NCI-H2107 (cell line): ENCODE measurements around the gene NDUFAF4.
A peak's percentile ranks its signal among the peaks of the same experiment; 100 is the strongest.

Source experiments
- DNase-seq: peaks from one replicate; lab custom pipeline; 2025; lab: John Stamatoyannopoulos, UW

Gene NDUFAF4

GRCh38 chr6:96899019-96899418, 1.3 kb upstream of the NDUFAF4 start:
- peak; percentile 6 for DNase-seq

- DNase-seq = no peak
These were observed 655 bp upstream of the NDUFAF4 start for GRCh38 chr6:96898241-96898851.

GRCh38 chr6:96889146-96889545, 8.5 kb downstream of the NDUFAF4 start:
- no peak for DNase-seq

GRCh38 chr6:96888745-96889144, 8.9 kb downstream of the NDUFAF4 start:
- DNase-seq = no peak

DNA sequence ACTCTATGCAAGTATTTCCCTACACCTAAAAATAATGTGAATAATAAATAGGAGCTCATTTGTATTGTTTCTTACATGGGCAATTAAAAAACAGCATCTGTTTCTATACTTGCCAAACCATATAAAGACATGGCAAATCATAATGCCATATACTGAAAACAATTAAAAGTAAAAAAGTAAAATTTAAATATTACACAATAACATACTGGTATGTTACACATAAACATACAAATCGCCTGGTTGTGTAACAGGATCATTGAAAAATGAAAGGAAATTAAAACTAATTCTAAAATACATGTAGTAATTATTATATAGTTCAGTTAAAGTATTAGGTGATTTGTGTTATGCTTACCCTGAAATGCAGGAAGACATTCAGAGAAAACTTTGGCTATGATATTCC, 11.2 kb downstream of the NDUFAF4 start:
- DNase-seq = no peak

DNA sequence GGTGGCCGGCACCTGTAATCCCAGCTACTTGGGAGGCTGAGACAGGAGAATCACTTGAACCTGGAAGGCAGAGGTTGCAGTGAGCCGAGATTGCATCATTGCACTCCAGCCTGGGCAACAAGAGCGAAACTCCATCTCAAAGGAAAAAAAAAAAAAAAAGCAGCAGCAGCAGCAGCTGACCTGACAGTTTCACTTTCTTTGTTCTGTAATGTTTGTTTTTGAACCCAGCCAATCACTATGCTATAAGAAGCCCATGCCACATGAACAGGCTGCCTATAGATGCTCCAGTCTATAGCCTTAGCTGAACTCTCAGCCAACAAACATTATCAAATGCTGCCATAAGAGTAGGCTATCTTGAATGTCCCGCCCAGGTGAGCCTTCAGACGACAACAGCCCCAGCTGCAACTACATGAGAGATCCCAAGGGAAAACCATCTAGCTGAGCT, 12.5 kb downstream of the NDUFAF4 start:
- peak; percentile 78 for DNase-seq

- DNase-seq = no peak
These were observed 19.5 kb downstream of the NDUFAF4 start for GRCh38 chr6:96878143-96878542.

GRCh38 chr6:96876886-96877545, 20.7 kb downstream of the NDUFAF4 start:
- DNase-seq = no peak

DNA sequence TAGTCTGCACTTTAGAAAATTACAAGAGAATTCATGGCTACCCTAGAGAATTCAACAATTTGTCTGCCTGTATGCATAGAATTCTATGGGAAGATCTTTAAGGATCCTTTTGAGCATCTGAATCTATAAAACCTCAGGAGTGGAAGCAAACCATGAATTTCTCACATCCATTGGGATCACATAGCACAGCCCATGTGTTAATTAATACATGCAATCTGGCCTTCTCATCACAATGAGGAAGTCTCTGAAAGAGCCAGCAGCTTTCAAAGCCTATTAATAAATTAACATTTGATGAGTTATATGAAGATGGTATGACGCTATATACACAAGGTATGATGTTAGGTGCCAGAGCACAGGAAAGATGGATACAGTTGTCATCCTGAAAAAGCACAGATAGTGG, 24.7 kb downstream of the NDUFAF4 start:
- DNase-seq = no peak

- no peak for DNase-seq
These were observed 32.7 kb downstream of the NDUFAF4 start for GRCh38 chr6:96865055-96865405.

DNA sequence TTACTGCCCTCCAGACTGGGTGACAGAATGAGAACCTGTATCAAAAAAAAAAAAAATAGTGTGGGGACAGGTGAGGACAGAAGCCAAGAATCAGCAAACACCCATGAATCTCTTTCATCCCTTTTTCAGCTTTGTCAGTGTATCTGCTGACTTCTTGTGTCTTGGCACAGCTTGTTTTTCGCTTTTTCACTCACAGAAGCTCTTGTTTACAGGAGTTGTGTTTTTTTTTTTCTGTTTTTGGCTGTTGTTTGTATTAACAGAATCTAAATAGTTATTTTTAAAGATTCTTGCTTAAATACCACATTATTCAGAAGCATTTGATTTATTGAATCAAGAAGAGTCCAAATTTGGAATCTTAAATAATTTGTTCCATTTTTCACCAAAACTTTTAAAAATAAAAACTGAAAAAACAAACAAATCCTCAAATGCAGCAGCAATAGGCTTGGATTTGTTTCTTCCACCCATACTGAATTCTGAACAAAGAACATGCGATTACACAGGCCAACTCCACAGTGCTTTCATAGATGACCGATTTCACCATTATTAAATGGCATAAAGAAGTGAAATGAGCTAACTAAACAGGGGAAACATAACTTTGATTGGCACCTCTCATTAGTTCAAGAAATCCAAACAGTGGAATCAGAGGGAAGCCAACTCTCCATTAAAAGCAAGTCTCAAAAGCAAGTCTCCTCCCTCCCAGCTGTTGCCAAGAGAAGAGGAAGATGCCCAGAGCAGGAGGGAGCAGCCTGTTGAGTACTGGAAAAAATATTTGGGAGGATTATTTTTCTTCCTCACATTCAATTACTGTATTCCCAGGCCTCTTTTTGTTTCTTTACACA, 33.3 kb downstream of the NDUFAF4 start:
- no peak for DNase-seq

- no peak for DNase-seq
These were observed 35.1 kb downstream of the NDUFAF4 start for GRCh38 chr6:96862560-96862959.

GRCh38 chr6:96861588-96861987, 36.1 kb downstream of the NDUFAF4 start:
- DNase-seq = no peak

- DNase-seq = no peak
These were observed 40.8 kb downstream of the NDUFAF4 start for GRCh38 chr6:96856856-96857255.

DNA sequence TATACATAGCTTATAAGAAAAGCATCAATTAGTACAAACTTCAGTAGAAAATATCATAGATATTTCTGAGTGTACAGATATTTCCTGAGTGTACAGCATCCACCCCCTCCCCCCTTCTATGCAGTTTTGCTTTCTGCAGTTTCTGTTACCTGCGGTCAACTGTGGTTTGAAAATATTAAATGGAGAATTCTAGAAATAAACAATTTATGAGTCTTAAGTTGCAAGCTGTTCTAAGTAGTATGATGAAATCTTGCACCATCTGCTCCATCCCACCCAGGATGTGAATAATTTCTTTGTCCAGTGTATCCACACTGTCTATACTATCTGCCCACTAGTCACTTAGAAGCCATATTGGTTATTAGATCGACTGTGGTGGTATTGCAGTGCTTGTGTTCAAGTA, 44.6 kb downstream of the NDUFAF4 start:
- DNase-seq = no peak

DNA sequence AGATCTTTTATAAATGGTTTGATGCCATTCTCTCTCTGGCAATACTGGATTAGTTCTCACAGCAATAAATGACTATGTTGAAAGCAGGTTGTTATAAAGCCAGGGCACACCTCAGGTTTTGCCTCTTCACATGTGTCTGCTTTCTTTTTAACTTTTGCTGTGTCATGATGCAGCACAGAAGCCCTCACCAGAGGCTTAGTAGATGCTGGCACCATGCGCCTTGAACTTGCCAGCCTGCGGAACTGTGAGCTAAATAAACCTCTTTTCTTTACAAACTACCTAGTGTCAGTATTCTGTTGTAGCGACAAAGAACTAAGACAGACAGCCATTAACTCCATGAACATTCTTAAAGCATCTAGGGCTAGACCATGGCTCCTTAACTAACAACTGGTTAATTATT, 45.1 kb downstream of the NDUFAF4 start:
- DNase-seq = no peak

- no peak for DNase-seq
These were observed 45.8 kb downstream of the NDUFAF4 start for GRCh38 chr6:96851858-96852257.

GRCh38 chr6:96849615-96850014, 48.1 kb downstream of the NDUFAF4 start:
- no peak for DNase-seq

DNA sequence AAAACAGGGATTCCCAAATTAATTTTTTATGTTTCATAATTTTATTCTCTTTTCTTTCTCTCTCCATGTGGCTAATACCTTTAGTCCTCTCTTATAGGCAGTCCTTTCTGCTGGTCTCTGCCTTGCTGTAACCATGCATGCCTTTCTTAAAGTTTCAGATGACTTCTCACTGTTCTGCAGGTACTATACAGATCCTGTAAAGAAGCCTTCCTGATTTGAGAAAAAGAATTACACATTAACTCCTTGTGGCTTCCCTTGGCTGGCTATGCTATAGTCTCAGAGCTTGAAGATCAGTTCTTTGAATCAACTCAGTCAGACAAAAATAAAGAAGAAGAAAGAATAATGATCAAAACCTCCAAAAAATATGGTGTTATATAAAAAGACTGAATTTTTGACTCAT, 53.2 kb downstream of the NDUFAF4 start:
- no peak for DNase-seq

GRCh38 chr6:96841345-96841744, 56.3 kb downstream of the NDUFAF4 start:
- DNase-seq = no peak
